ENCODE data around the gene HAPLN2.

The HAPLN2 gene

DNA sequence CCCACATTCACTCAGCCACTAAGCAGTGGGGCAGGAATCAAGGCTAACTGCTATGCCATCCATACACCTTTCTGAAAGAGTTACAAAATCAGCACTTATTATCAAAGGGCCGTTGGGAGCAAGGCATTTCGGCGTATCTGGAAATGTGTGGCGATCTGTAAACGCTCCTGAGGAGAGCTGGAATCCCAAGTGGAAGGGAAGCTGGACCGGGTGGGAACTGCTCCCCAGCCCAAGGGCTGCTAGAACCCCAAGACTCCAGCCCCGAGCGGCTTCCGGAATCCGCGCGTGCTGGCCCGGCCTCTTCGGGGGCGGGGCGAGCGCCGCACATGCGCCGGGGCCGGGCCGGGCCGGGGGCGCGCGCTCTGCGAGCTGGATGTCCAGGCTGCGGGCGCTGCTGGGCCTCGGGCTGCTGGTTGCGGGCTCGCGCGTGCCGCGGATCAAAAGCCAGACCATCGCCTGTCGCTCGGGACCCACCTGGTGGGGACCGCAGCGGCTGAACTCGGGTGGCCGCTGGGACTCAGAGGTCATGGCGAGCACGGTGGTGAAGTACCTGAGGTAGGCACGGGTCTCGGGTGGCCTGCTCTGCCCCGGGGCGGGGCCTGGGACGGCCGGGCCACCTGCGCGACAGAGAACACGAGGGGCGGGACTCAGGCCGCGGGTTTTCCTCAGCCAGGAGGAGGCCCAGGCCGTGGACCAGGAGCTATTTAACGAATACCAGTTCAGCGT lies 27.6 kb upstream of the HAPLN2 start, which contains the start of gene NAXE:
NAXE (plus strand) TSS at position 345 of the 726 bp plus-strand sequence; CDS start at position 374, 29 bp downstream.
- no peak for DNase-seq (ENCODE audit: low spot score)
- Histone ChIP-seq H3K27me3 (ENCODE audit: insufficient read depth, poor library complexity, severe bottlenecking) (no peaks in the 10 kb centered on the region), H3K4me1 (ENCODE audit: insufficient read depth, poor library complexity, severe bottlenecking) (peaks cover 5% of the 10 kb centered on the region), H3K27ac (ENCODE audit: poor library complexity, severe bottlenecking) (peak within 1 kb of the TSS; percentile 37), H3K36me3 (ENCODE audit: low read depth) (peaks cover 40% of the 10 kb centered on the region), H3K4me3 (ENCODE audit: severe bottlenecking) (peak within 1 kb of the TSS; percentile 72), H3K9me3 (ENCODE audit: severe bottlenecking) (no peaks in the 10 kb centered on the region)
- TF ChIP-seq, protein P1, sequence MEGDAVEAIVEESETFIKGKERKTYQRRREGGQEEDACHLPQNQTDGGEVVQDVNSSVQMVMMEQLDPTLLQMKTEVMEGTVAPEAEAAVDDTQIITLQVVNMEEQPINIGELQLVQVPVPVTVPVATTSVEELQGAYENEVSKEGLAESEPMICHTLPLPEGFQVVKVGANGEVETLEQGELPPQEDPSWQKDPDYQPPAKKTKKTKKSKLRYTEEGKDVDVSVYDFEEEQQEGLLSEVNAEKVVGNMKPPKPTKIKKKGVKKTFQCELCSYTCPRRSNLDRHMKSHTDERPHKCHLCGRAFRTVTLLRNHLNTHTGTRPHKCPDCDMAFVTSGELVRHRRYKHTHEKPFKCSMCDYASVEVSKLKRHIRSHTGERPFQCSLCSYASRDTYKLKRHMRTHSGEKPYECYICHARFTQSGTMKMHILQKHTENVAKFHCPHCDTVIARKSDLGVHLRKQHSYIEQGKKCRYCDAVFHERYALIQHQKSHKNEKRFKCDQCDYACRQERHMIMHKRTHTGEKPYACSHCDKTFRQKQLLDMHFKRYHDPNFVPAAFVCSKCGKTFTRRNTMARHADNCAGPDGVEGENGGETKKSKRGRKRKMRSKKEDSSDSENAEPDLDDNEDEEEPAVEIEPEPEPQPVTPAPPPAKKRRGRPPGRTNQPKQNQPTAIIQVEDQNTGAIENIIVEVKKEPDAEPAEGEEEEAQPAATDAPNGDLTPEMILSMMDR (IDR thresholded peaks at IDR 0.05; ENCODE audit: poor library complexity, severe bottlenecking): no peak
- ATAC-seq (ENCODE audit: low read depth): peak; percentile 85

DNA sequence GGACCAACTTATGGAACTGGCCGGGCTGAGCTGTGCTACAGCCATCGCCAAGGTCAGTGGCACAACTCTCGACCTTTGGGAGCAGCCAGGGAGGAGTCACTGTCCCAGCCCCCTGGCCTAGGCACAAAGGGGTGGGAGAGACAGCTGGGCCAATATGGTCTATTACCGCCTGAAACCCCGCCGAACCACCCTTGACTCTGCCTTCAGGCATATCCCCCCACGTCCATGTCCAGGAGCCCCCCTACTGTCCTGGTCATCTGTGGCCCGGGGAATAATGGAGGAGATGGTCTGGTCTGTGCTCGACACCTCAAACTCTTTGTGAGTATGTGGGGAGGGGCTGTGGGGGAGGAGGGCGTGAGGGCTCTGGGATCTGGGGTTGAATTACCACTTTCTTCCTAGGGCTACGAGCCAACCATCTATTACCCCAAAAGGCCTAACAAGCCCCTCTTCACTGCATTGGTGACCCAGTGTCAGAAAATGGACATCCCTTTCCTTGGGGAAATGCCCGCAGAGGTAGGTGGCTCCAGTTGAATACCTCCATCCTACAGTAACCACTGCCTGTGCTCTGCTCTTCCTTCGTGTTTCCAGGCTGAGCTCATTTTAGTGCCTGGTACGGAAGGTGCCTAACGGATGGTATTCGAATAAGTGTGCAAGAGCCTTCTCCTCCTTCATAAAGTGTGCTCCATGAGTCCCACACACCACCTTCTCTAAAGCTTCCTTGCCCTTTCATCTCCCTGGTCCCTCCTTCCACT lies 26.9 kb upstream of the HAPLN2 start:
- no peaks in the 10 kb centered on the region for H3K27me3 ChIP-seq (ENCODE audit: insufficient read depth, poor library complexity, severe bottlenecking)
- ATAC-seq (ENCODE audit: low read depth) (no peak; the same call in 2 of the 3 replicates), DNase-seq (ENCODE audit: low spot score) (no peak)
- TF ChIP-seq, protein P1 (IDR thresholded peaks at IDR 0.05; ENCODE audit: poor library complexity, severe bottlenecking): no peak
- H3K27ac ChIP-seq (ENCODE audit: poor library complexity, severe bottlenecking): peak overlapping the region; percentile 37
- no peaks in the 10 kb centered on the region for H3K9me3 ChIP-seq (ENCODE audit: severe bottlenecking)
- H3K36me3 ChIP-seq (ENCODE audit: low read depth): peaks cover 48% of the 10 kb centered on the region
- peak overlapping the region; percentile 72 for H3K4me3 ChIP-seq (ENCODE audit: severe bottlenecking)
- H3K4me1 ChIP-seq (ENCODE audit: insufficient read depth, poor library complexity, severe bottlenecking): peaks cover 5% of the 10 kb centered on the region

DNA sequence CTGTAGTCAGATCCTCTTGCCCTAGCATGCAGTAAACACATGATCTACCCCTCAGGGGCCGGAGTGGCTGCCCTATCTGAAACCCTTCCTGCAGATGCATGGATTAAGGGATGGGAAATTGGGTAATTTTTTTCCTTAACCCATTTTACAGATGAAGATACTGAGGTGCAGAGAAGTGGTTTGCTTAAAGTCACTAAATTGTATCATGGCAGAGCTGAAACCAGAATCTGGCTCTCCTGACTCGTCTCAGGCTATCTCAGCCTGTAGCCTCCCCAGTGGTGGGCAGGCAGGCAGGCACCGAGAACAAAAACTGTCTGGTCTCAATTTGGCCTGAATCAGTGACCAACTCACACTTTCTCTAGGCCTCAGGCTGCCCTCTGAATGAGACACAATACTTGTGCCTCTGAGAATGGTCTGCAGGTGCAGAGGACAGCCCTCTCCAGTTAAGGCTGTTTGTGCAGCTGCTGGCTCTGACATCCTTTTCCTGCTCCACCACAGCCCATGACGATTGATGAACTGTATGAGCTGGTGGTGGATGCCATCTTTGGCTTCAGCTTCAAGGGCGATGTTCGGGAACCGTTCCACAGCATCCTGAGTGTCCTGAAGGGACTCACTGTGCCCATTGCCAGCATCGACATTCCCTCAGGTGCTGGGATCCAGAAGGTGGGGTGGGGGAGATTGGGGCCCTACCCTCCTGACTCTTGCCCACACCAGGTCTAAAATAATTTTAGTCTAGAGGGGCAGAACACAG lies 26.1 kb upstream of the HAPLN2 start:
- no peak for DNase-seq (ENCODE audit: low spot score)
- H3K9me3 ChIP-seq (ENCODE audit: severe bottlenecking): no peaks in the 10 kb centered on the region
- H3K27ac ChIP-seq (ENCODE audit: poor library complexity, severe bottlenecking): no peak overlapping the region
- no peak for ATAC-seq (ENCODE audit: low read depth)
- TF ChIP-seq, protein P1 (IDR thresholded peaks at IDR 0.05; ENCODE audit: poor library complexity, severe bottlenecking): no peak
- no peak overlapping the region for H3K4me3 ChIP-seq (ENCODE audit: severe bottlenecking)
- H3K4me1 ChIP-seq (ENCODE audit: insufficient read depth, poor library complexity, severe bottlenecking): peaks cover 5% of the 10 kb centered on the region
- H3K27me3 ChIP-seq (ENCODE audit: insufficient read depth, poor library complexity, severe bottlenecking): no peaks in the 10 kb centered on the region
- H3K36me3 ChIP-seq (ENCODE audit: low read depth): peaks cover 55% of the 10 kb centered on the region

DNA sequence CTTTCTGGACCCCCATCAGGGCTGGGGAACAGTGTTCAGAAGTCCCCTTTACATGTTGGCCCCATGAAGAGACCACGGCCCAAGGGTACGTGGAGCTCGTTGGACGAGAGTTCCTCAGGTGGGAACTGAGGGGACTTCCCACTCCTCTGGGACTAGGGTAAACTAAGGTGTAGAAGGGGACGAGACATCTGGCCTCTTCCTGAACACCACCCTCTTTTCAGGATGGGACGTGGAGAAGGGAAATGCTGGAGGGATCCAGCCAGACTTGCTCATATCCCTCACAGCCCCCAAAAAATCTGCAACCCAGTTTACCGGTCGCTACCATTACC lies 25.6 kb upstream of the HAPLN2 start:
- Histone ChIP-seq H3K4me3 (ENCODE audit: severe bottlenecking) (no peak overlapping the region), H3K36me3 (ENCODE audit: low read depth) (peaks cover 60% of the 10 kb centered on the region), H3K9me3 (ENCODE audit: severe bottlenecking) (no peaks in the 10 kb centered on the region), H3K4me1 (ENCODE audit: insufficient read depth, poor library complexity, severe bottlenecking) (peaks cover 5% of the 10 kb centered on the region), H3K27me3 (ENCODE audit: insufficient read depth, poor library complexity, severe bottlenecking) (no peaks in the 10 kb centered on the region), H3K27ac (ENCODE audit: poor library complexity, severe bottlenecking) (no peak overlapping the region)
- ATAC-seq (ENCODE audit: low read depth): no peak
- TF ChIP-seq, protein P1 (IDR thresholded peaks at IDR 0.05; ENCODE audit: poor library complexity, severe bottlenecking): no peak
- DNase-seq (ENCODE audit: low spot score): no peak
